Panc1 (cell line): ENCODE results near the gene S100PBP. TPM values are rescaled to one million over a fixed set of nuclear protein-coding genes. Genes with fewer than 3 reads are reported as not detected.

Experiments
- ATAC-seq: fragments of 200-7000 bp; cut with Tn5 transposase; 2 replicates; pipeline ENCODE4 v1.9.1; 2020; ENCODE audit warnings: mild to moderate bottlenecking, moderate library complexity
- BruUV-seq: library from RNA; stranded (reverse); fragments of 400-500 nt; replicated peaks from 2 replicates; lab custom pipeline; 2021; lab: Mats Ljungman, UMichigan
- CTCF ChIA-PET: fragments of 300-600 bp; sonication (Branson Sonifier 250); formaldehyde crosslinking; loops from one replicate; lab custom pipeline; 2022; ENCODE audit warnings: antibody characterized with exemption; lab: Charles Lee
- POLR2A ChIA-PET: fragments of 300-600 bp; sonication (Branson Sonifier 250); formaldehyde crosslinking; loops from one replicate; lab custom pipeline; 2022; ENCODE audit warnings: antibody characterized with exemption; lab: Charles Lee
- DNase-seq: peaks from one replicate; pipeline ENCODE4 v3.0.0-alpha.2; 2010; ENCODE audit warnings: low read depth, low spot score
- H3K27ac ChIP-seq: 2 replicates; pipeline ENCODE4 v1.5.1; 2011; ENCODE audit warnings: mild to moderate bottlenecking, low read length, inconsistent platforms
- H3K27me3 ChIP-seq: fragments of 200-500 bp; sonication (Bioruptor generic); 2 replicates; pipeline ENCODE4 v1.6.0; 2014; ENCODE audit warnings: low read length, inconsistent platforms; ENCODE audit not compliant: control insufficient read depth, insufficient read depth
- H3K36me3 ChIP-seq: fragments of 200-500 bp; sonication (Bioruptor generic); 2 replicates; pipeline ENCODE4 v1.5.1; 2014; ENCODE audit warnings: inconsistent platforms, mild to moderate bottlenecking, low read length, moderate library complexity; ENCODE audit not compliant: control insufficient read depth, insufficient read depth
- H3K4me1 ChIP-seq: 2 replicates; pipeline ENCODE4 v1.5.1; 2011; ENCODE audit warnings: inconsistent platforms, mild to moderate bottlenecking, low read length, moderate library complexity; ENCODE audit not compliant: control insufficient read depth, insufficient read depth
- H3K4me3 ChIP-seq, 2 experiments: 2 replicates each; pipeline ENCODE4 v1.5.1; 2011 to 2012; ENCODE audit warnings: low read depth in 2 of 2, low read length in 2 of 2, mild to moderate bottlenecking in 2 of 2, inconsistent platforms in 1 of 2, moderate library complexity in 1 of 2
- H3K9me3 ChIP-seq: fragments of 200-500 bp; sonication (Bioruptor generic); 2 replicates; pipeline ENCODE4 v1.5.1; 2014; ENCODE audit warnings: low read depth, mild to moderate bottlenecking, inconsistent platforms, low read length, moderate library complexity; ENCODE audit not compliant: control insufficient read depth, insufficient read depth
- CTCF ChIP-seq: fragments of 450-650 bp; IDR thresholded peaks from 2 replicates; pipeline ENCODE4 v1.5.1; 2017; ENCODE audit warnings: mild to moderate bottlenecking
- POLR2AphosphoS5 ChIP-seq: IDR thresholded peaks from 2 replicates; pipeline ENCODE4 v1.6.1; 2012; ENCODE audit warnings: mild to moderate bottlenecking, low read depth, low read length, moderate library complexity
- REST ChIP-seq, 2 experiments: IDR thresholded peaks; 2 replicates each; pipeline ENCODE4 v1.6.1; 2011 to 2012; ENCODE audit warnings: low read depth in 2 of 2, control low read depth in 1 of 2, low read length in 1 of 2, mild to moderate bottlenecking in 1 of 2, moderate library complexity in 1 of 2; ENCODE audit not compliant: insufficient read depth in 1 of 2
- SIN3A ChIP-seq: IDR thresholded peaks from 2 replicates; pipeline ENCODE4 v1.6.1; 2012; ENCODE audit warnings: low read depth, mild to moderate bottlenecking, low read length, moderate library complexity, borderline replicate concordance; ENCODE audit not compliant: insufficient read depth
- TCF7L2 ChIP-seq: IDR thresholded peaks from 2 replicates; pipeline ENCODE4 v1.6.1; 2011; ENCODE audit warnings: mild to moderate bottlenecking, low read depth, low read length, inconsistent platforms
- in situ Hi-C: cut with HindIII; loops from 2 replicates; pipeline ENCODE4 v1.10.0; 2016; ENCODE audit warnings: low sequenced_read_pairs, low pct_unique_long_range_greater_than_20kb
- intact Hi-C: fragments of 100-400 bp; cut with micrococcal nuclease; formaldehyde crosslinking; loops from one replicate; pipeline ENCODE4 v1.10.0; 2022; ENCODE audit not compliant: unreplicated experiment
- total RNA-seq: library from RNA; stranded (reverse); gene quantifications from one replicate; pipeline ENCODE4 v1.2.1, GENCODE V29; 2021; ENCODE audit not compliant: unreplicated experiment

The S100PBP gene
- total RNA-seq, 1 experiment from 2014 or later: 55.4 TPM

GRCh38 chr1:32808580-32808979, 8.9 kb upstream of the S100PBP start:
- no peak overlapping the region for H3K4me3 ChIP-seq
- peaks cover 10% of the 10 kb centered on the region for H3K36me3 ChIP-seq
- in situ Hi-C loops: no loop called here
- H3K27ac ChIP-seq: no peak overlapping the region
- TF ChIP-seq CTCF (no peak), TCF7L2 (no peak), SIN3A (no peak), POLR2AphosphoS5 (no peak), REST (IDR thresholded peaks at IDR 0.05; ENCODE audit: insufficient read depth in 1 of 2, low read depth in 2 of 2, low read length in 1 of 2) (no peak)
- H3K4me1 ChIP-seq: no peaks in the 10 kb centered on the region
- BruUV-seq: no TSS peak
- ChIA-PET CTCF (no interaction called here), POLR2A (no interaction called here)
- intact Hi-C loops: no loop called here
- no peaks in the 10 kb centered on the region for H3K9me3 ChIP-seq
- ATAC-seq (no peak), DNase-seq (no peak)
- no peaks in the 10 kb centered on the region for H3K27me3 ChIP-seq

GRCh38 chr1:32810358-32810757, 7.1 kb upstream of the S100PBP start:
- ATAC-seq (no peak), DNase-seq (no peak)
- POLR2A ChIA-PET: no interaction called here
- peaks cover 8% of the 10 kb centered on the region for H3K4me1 ChIP-seq
- no TSS peak for BruUV-seq
- in situ Hi-C loops: no loop called here
- peaks cover 10% of the 10 kb centered on the region for H3K36me3 ChIP-seq
- H3K9me3 ChIP-seq: no peaks in the 10 kb centered on the region
- H3K4me3 ChIP-seq: no peak overlapping the region
- H3K27me3 ChIP-seq: no peaks in the 10 kb centered on the region
- TF ChIP-seq SIN3A: no peak
- TF ChIP-seq CTCF: no peak
- TF ChIP-seq POLR2AphosphoS5: no peak
- TF ChIP-seq TCF7L2: no peak
- TF ChIP-seq REST (IDR thresholded peaks at IDR 0.05; ENCODE audit: insufficient read depth in 1 of 2, low read depth in 2 of 2, low read length in 1 of 2): no peak
- intact Hi-C loops: no loop called here
- CTCF ChIA-PET: no interaction called here
- no peak overlapping the region for H3K27ac ChIP-seq
